Neural cell (in vitro differentiated cells): ENCODE measurements around the gene LRIG1. TPM values are rescaled to one million over a fixed set of nuclear protein-coding genes. Genes with fewer than 3 reads are reported as not detected.

Source experiments
- H2AFZ ChIP-seq: fragments of 200-600, 300-800 bp; sonication (generic), shearing (Covaris generic); 2 replicates; pipeline ENCODE4 v1.6.0; 2014; ENCODE audit warnings: low read depth, mild to moderate bottlenecking, antibody characterized with exemption, low read length, moderate library complexity
- H3F3A ChIP-seq: fragments of 200-600 bp; shearing (Covaris generic); 2 replicates; pipeline ENCODE4 v1.6.1; 2016; ENCODE audit warnings: mild to moderate bottlenecking, moderate library complexity, mixed read lengths, antibody characterized with exemption, low read length; ENCODE audit not compliant: insufficient read depth, poor library complexity, severe bottlenecking
- H3K27ac ChIP-seq: fragments of 200-600, 300-800 bp; sonication (generic), shearing (Covaris generic); 2 replicates; pipeline ENCODE4 v1.5.1; 2014; ENCODE audit warnings: mild to moderate bottlenecking, low read length, moderate library complexity
- H3K27me3 ChIP-seq: fragments of 300-800, 200-600 bp; sonication (generic), shearing (Covaris generic); 2 replicates; pipeline ENCODE4 v1.6.0; 2014; ENCODE audit warnings: mild to moderate bottlenecking, low read depth, low read length, moderate library complexity; ENCODE audit not compliant: insufficient read depth
- H3K36me3 ChIP-seq: fragments of 300-800, 200-600 bp; sonication (generic), shearing (Covaris generic); 2 replicates; pipeline ENCODE4 v1.5.1; 2014; ENCODE audit warnings: mild to moderate bottlenecking, antibody characterized with exemption, low read length, moderate library complexity; ENCODE audit not compliant: insufficient read depth
- H3K4me2 ChIP-seq: fragments of 300-800, 200-600 bp; sonication (generic), shearing (Covaris generic); 2 replicates; pipeline ENCODE4 v1.6.0; 2014; ENCODE audit warnings: mild to moderate bottlenecking, low read length
- H3K4me3 ChIP-seq: fragments of 300-800, 200-600 bp; sonication (generic), shearing (Covaris generic); 2 replicates; pipeline ENCODE4 v1.5.1; 2014; ENCODE audit warnings: mild to moderate bottlenecking, low read length, moderate library complexity
- H3K79me2 ChIP-seq: fragments of 200-600 bp; shearing (Covaris generic); replicated peaks from 2 replicates; pipeline ENCODE4 v1.6.0; 2014; ENCODE audit warnings: mild to moderate bottlenecking, low read length, moderate library complexity; ENCODE audit not compliant: insufficient read depth
- H3K9ac ChIP-seq: fragments of 300-800, 200-600 bp; sonication (generic), shearing (Covaris generic); 2 replicates; pipeline ENCODE4 v1.6.1; 2016; ENCODE audit warnings: mild to moderate bottlenecking, low read length, mixed read lengths
- H3K9me2 ChIP-seq: fragments of 200-600 bp; shearing (Covaris generic); 2 replicates; pipeline ENCODE4 v1.6.1; 2016; ENCODE audit warnings: mild to moderate bottlenecking, low read length, mixed read lengths; ENCODE audit not compliant: insufficient read depth
- H3K9me3 ChIP-seq: fragments of 200-600, 300-800 bp; sonication (generic), shearing (Covaris generic); 2 replicates; pipeline ENCODE4 v1.6.1; 2016; ENCODE audit warnings: mild to moderate bottlenecking, mixed run types, low read length, moderate library complexity, mixed read lengths
- H4K20me1 ChIP-seq: fragments of 200-600 bp; shearing (Covaris generic); 2 replicates; pipeline ENCODE4 v1.6.1; 2016; ENCODE audit warnings: mild to moderate bottlenecking, mixed run types; ENCODE audit not compliant: insufficient read depth
- EP300 ChIP-seq: fragments of 450-650 bp; conservative IDR thresholded peaks from 2 replicates; pipeline ENCODE4 v1.6.1; 2014; ENCODE audit warnings: antibody characterized with exemption, mild to moderate bottlenecking, moderate library complexity; ENCODE audit not compliant: poor library complexity, severe bottlenecking
- EZH2 ChIP-seq: fragments of 200-600, 300-800 bp; shearing (Covaris generic), sonication (generic); IDR thresholded peaks from 2 replicates; pipeline ENCODE4 v1.6.1; 2014; ENCODE audit warnings: antibody characterized with exemption, low read length, borderline replicate concordance, mild to moderate bottlenecking; ENCODE audit not compliant: insufficient read depth, poor library complexity, severe bottlenecking
- MXI1 ChIP-seq: fragments of 450-650 bp; conservative IDR thresholded peaks from 2 replicates; pipeline ENCODE4 v1.6.1; 2014; ENCODE audit warnings: antibody characterized with exemption, mild to moderate bottlenecking; ENCODE audit not compliant: poor library complexity, severe bottlenecking
- POLR2AphosphoS5 ChIP-seq: IDR thresholded peaks from 2 replicates; pipeline ENCODE4 v1.6.1; 2012
- REST ChIP-seq: IDR thresholded peaks from 2 replicates; pipeline ENCODE4 v1.6.1; 2012; ENCODE audit warnings: borderline replicate concordance
- SMC3 ChIP-seq: fragments of 450-650 bp; conservative IDR thresholded peaks from 2 replicates; pipeline ENCODE4 v1.6.1; 2014; ENCODE audit warnings: antibody characterized with exemption, mild to moderate bottlenecking, moderate library complexity; ENCODE audit not compliant: poor library complexity
- polyA plus RNA-seq: library from polyadenylated mRNA; depleted of rRNA; stranded (reverse); fragments of >200 nt; gene quantifications from 2 replicates; pipeline ENCODE4 v1.2.3, GENCODE V29; 2014
- TF ChIP-seq, protein P1 (sequence below): fragments of 450-650 bp; IDR thresholded peaks from 2 replicates; pipeline ENCODE4 v1.5.1; 2014; ENCODE audit warnings: antibody characterized with exemption, mild to moderate bottlenecking, moderate library complexity; ENCODE audit not compliant: poor library complexity, severe bottlenecking

The LRIG1 gene
- polyA plus RNA-seq, 1 donor from 2014 or later: 7.1 TPM

GRCh38 chr3:66507423-66508260 is 6.8 kb upstream of the LRIG1 start:
- H3K27me3 ChIP-seq: no peaks in the 10 kb centered on the region
- no peaks in the 10 kb centered on the region for H3K9me3 ChIP-seq
- no peaks in the 10 kb centered on the region for H3K36me3 ChIP-seq
- no peaks in the 10 kb centered on the region for H3F3A ChIP-seq
- no peak overlapping the region for H3K4me3 ChIP-seq
- no peaks in the 10 kb centered on the region for H3K9me2 ChIP-seq
- H3K9ac ChIP-seq: no peak overlapping the region
- TF ChIP-seq SMC3 (no peak), EP300 (peak; percentile 30), MXI1 (no peak), POLR2AphosphoS5 (no peak)
- TF ChIP-seq, protein P1, sequence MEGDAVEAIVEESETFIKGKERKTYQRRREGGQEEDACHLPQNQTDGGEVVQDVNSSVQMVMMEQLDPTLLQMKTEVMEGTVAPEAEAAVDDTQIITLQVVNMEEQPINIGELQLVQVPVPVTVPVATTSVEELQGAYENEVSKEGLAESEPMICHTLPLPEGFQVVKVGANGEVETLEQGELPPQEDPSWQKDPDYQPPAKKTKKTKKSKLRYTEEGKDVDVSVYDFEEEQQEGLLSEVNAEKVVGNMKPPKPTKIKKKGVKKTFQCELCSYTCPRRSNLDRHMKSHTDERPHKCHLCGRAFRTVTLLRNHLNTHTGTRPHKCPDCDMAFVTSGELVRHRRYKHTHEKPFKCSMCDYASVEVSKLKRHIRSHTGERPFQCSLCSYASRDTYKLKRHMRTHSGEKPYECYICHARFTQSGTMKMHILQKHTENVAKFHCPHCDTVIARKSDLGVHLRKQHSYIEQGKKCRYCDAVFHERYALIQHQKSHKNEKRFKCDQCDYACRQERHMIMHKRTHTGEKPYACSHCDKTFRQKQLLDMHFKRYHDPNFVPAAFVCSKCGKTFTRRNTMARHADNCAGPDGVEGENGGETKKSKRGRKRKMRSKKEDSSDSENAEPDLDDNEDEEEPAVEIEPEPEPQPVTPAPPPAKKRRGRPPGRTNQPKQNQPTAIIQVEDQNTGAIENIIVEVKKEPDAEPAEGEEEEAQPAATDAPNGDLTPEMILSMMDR: no peak
- H3K79me2 ChIP-seq: no peaks in the 10 kb centered on the region
- no peak overlapping the region for H3K4me2 ChIP-seq
- H4K20me1 ChIP-seq: no peaks in the 10 kb centered on the region
- H3K27ac ChIP-seq: no peak overlapping the region
- H2AFZ ChIP-seq: no peak overlapping the region

GRCh38 chr3:66506154-66506553 is 5.3 kb upstream of the LRIG1 start:
- Histone ChIP-seq H3K9me3 (no peaks in the 10 kb centered on the region), H3K4me3 (no peak overlapping the region), H3K36me3 (no peaks in the 10 kb centered on the region), H3K4me2 (no peak overlapping the region), H3K27ac (no peak overlapping the region), H4K20me1 (no peaks in the 10 kb centered on the region), H3K9me2 (no peaks in the 10 kb centered on the region), H3K27me3 (no peaks in the 10 kb centered on the region), H3K9ac (no peak overlapping the region), H3F3A (no peaks in the 10 kb centered on the region), H3K79me2 (no peaks in the 10 kb centered on the region), H2AFZ (no peak overlapping the region)
- TF ChIP-seq EZH2 (no peak), REST (no peak), EP300 (no peak), POLR2AphosphoS5 (no peak), SMC3 (no peak), MXI1 (no peak)
- TF ChIP-seq, protein P1: no peak
